ENCODE measurements around the gene USE1. TPM values are rescaled to one million over a fixed set of nuclear protein-coding genes. Genes with fewer than 3 reads are reported as not detected.

USE1 gene
- total and polyA plus RNA-seq, 9 donors: 15.8 to 50.3 (median 30.9) TPM

- Histone ChIP-seq H3K27ac (no peak overlapping the region), H3K36me3 (no peaks in the 10 kb centered on the region), H3K4me3 (no peak overlapping the region), H3K4me1 (ENCODE audit: insufficient read depth) (no peaks in the 10 kb centered on the region), H3K9me3 (no peaks in the 10 kb centered on the region), H3K27me3 (no peaks in the 10 kb centered on the region)
- DNase-seq: peak in 1 of 5 donors; percentile 17
- no peak for TF ChIP-seq POLR2A (IDR thresholded peaks at IDR 0.05)
- no peak for TF ChIP-seq EP300 (IDR thresholded peaks at IDR 0.05)
- TF ChIP-seq, protein P1, sequence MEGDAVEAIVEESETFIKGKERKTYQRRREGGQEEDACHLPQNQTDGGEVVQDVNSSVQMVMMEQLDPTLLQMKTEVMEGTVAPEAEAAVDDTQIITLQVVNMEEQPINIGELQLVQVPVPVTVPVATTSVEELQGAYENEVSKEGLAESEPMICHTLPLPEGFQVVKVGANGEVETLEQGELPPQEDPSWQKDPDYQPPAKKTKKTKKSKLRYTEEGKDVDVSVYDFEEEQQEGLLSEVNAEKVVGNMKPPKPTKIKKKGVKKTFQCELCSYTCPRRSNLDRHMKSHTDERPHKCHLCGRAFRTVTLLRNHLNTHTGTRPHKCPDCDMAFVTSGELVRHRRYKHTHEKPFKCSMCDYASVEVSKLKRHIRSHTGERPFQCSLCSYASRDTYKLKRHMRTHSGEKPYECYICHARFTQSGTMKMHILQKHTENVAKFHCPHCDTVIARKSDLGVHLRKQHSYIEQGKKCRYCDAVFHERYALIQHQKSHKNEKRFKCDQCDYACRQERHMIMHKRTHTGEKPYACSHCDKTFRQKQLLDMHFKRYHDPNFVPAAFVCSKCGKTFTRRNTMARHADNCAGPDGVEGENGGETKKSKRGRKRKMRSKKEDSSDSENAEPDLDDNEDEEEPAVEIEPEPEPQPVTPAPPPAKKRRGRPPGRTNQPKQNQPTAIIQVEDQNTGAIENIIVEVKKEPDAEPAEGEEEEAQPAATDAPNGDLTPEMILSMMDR (IDR thresholded peaks at IDR 0.05): no peak
- intact Hi-C loops (cut with DNase I): loop anchor here in 3 of 4 donors (5.0 to 10.0 kb wide), 3 partner anchors 68 to 78 kb away; partner anchors contain the start of gene ANKLE1 (in 2 of the 3)
- 89 to 93% (median 93%) methylated on average over 24 to 25 of the region's 25 CpGs for WGBS, 3 donors
Observed at GRCh38 chr19:17206736-17207581, 8.2 kb upstream of the USE1 start.

GRCh38 chr19:17209126-17210036 lies 5.8 kb upstream of the USE1 start:
- intact Hi-C loops (cut with DNase I): loop anchor here (5.0 to 10.0 kb wide), 4 partner anchors 58 to 75 kb away; partner anchors contain the start of genes ANKLE1 (in 2 of the 4) and BABAM1 (in 1 of the 4)
- Histone ChIP-seq H3K4me3 (no peak overlapping the region), H3K36me3 (no peaks in the 10 kb centered on the region), H3K4me1 (ENCODE audit: insufficient read depth) (no peaks in the 10 kb centered on the region), H3K27me3 (no peaks in the 10 kb centered on the region), H3K27ac (no peak overlapping the region), H3K9me3 (no peaks in the 10 kb centered on the region)
- no peak for DNase-seq
- no peak for TF ChIP-seq POLR2A (IDR thresholded peaks at IDR 0.05)
- TF ChIP-seq, protein P1 (IDR thresholded peaks at IDR 0.05): no peak
- TF ChIP-seq EP300 (IDR thresholded peaks at IDR 0.05): no peak
- WGBS, 3 donors: 74 to 79% (median 78%) methylated on average over 28 of the region's 28 CpGs

DNA sequence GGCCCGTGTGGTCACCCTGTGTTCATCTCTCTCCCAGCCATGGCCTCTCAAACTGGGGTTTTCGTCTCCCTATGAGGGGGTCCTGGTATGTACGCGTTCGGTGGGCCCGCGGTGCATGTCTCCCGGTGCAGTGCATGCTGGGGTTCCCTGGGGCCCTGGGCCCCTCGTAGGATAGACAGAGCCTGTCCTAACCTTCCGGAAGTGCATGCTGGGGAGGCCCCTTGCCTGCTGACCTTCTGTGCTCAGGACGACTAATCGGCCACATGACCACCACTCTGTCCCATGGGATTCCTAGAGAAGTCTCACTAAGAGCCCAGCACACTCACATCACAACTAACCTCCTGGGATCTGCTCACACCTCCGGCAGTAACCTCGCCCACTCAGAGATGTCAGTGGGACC lies 4.9 kb upstream of the USE1 start:
- TF ChIP-seq EP300 (IDR thresholded peaks at IDR 0.05) (no peak), POLR2A (IDR thresholded peaks at IDR 0.05) (no peak)
- TF ChIP-seq, protein P1 (IDR thresholded peaks at IDR 0.05): no peak

More for the DNA sequence above, 4.9 kb upstream of the USE1 start:
- no peak for DNase-seq
- H3K4me3 ChIP-seq: no peak overlapping the region
- H3K9me3 ChIP-seq: no peaks in the 10 kb centered on the region
- 80 to 89% (median 86%) methylated on average over 14 of the region's 14 CpGs for WGBS, 3 donors
- no peaks in the 10 kb centered on the region for H3K36me3 ChIP-seq
- no peak overlapping the region for H3K27ac ChIP-seq
- intact Hi-C loops (cut with DNase I): loop anchor here in 1 of 4 donors (5.0 kb wide), 1 partner anchor 57 kb away; the partner anchor contains the start of gene BABAM1
- peaks cover 2% of the 10 kb centered on the region for H3K4me1 ChIP-seq (ENCODE audit: insufficient read depth)
- H3K27me3 ChIP-seq: no peaks in the 10 kb centered on the region
